Liver (tissue), 9 donors: ENCODE data around the gene RBKS. TPM values are rescaled to one million over a fixed set of nuclear protein-coding genes. Genes with fewer than 3 reads are reported as not detected.

Experiments used
- DNase-seq: peaks from one replicate; pipeline ENCODE4 v3.0.0-alpha.2; 2017; ENCODE audit warnings: low spot score
- H3K27ac ChIP-seq, 2 donors: one replicate each; pipeline ENCODE4 v1.7.0; 2013; ENCODE audit warnings: inconsistent platforms in 2 of 2, low read length in 2 of 2, control low read depth in 1 of 2, low read depth in 1 of 2, mild to moderate bottlenecking in 1 of 2
- H3K27me3 ChIP-seq, 4 donors: one replicate each; pipeline versions ENCODE4 v1.6.1 to v1.7.0; 2013; ENCODE audit warnings: low read length in 3 of 4, inconsistent platforms in 1 of 4, mild to moderate bottlenecking in 1 of 4, moderate library complexity in 1 of 4; ENCODE audit not compliant: control insufficient read depth in 4 of 4, insufficient read depth in 4 of 4
- H3K36me3 ChIP-seq, 4 donors: one replicate each; pipeline versions ENCODE4 v1.6.1 to v1.7.0; 2013; ENCODE audit warnings: low read length in 3 of 4, mild to moderate bottlenecking in 3 of 4, low read depth in 1 of 4, moderate library complexity in 1 of 4; ENCODE audit not compliant: control insufficient read depth in 4 of 4, insufficient read depth in 3 of 4
- H3K4me1 ChIP-seq, 4 donors: one replicate each; pipeline versions ENCODE4 v1.6.1 to v1.7.0; 2013; ENCODE audit warnings: low read length in 3 of 4, mild to moderate bottlenecking in 3 of 4, moderate library complexity in 1 of 4; ENCODE audit not compliant: control insufficient read depth in 4 of 4, insufficient read depth in 4 of 4
- H3K4me3 ChIP-seq, 3 donors: one replicate each; pipeline versions ENCODE4 v1.6.1 to v1.7.0; 2013; ENCODE audit warnings: low read length in 3 of 3, control low read depth in 1 of 3, low read depth in 1 of 3, mild to moderate bottlenecking in 1 of 3
- H3K9ac ChIP-seq, 2 donors: one replicate each; pipeline ENCODE4 v1.7.0; 2013; ENCODE audit warnings: low read length in 2 of 2, mild to moderate bottlenecking in 2 of 2, moderate library complexity in 2 of 2, control low read depth in 1 of 2, low read depth in 1 of 2
- H3K9me3 ChIP-seq, 4 donors: one replicate each; pipeline versions ENCODE4 v1.6.1 to v1.7.0; 2013; ENCODE audit warnings: low read length in 3 of 4; ENCODE audit not compliant: control insufficient read depth in 4 of 4
- ATF3 ChIP-seq: IDR thresholded peaks from 2 replicates; pipeline ENCODE4 v1.6.1; 2016; ENCODE audit warnings: antibody characterized with exemption
- EGR1 ChIP-seq, 2 donors: IDR thresholded peaks; 2 replicates each; pipeline ENCODE4 v1.6.1; 2016 to 2018; ENCODE audit warnings: antibody characterized with exemption in 2 of 2, low read depth in 2 of 2
- FOXA1 ChIP-seq: IDR thresholded peaks from 2 replicates; pipeline ENCODE4 v1.6.1; 2016; ENCODE audit warnings: antibody characterized with exemption
- FOXA2 ChIP-seq: IDR thresholded peaks from 2 replicates; pipeline ENCODE4 v1.6.1; 2016; ENCODE audit warnings: antibody characterized with exemption
- GABPA ChIP-seq, 2 donors: IDR thresholded peaks in 1 of 2; conservative IDR thresholded peaks in 1 of 2; 2 replicates each; pipeline ENCODE4 v1.6.1; 2016; ENCODE audit warnings: antibody characterized with exemption in 2 of 2, mild to moderate bottlenecking in 1 of 2, moderate library complexity in 1 of 2
- HNF4A ChIP-seq, 2 donors: conservative IDR thresholded peaks; 2 replicates each; pipeline ENCODE4 v1.6.1; 2016; ENCODE audit warnings: antibody characterized with exemption in 2 of 2, mild to moderate bottlenecking in 2 of 2
- HNF4G ChIP-seq: IDR thresholded peaks from 2 replicates; pipeline ENCODE4 v1.6.1; 2016; ENCODE audit warnings: antibody characterized with exemption
- JUND ChIP-seq, 2 donors: IDR thresholded peaks; 2 replicates each; pipeline ENCODE4 v1.6.1; 2016; ENCODE audit warnings: antibody characterized with exemption in 2 of 2
- NR2F2 ChIP-seq: IDR thresholded peaks from 2 replicates; pipeline ENCODE4 v1.6.1; 2016; ENCODE audit warnings: antibody characterized with exemption
- RAD21 ChIP-seq, 2 donors: IDR thresholded peaks; 2 replicates each; pipeline ENCODE4 v1.6.1; 2016; ENCODE audit warnings: antibody characterized with exemption in 2 of 2, mild to moderate bottlenecking in 2 of 2
- RXRA ChIP-seq, 2 donors: IDR thresholded peaks; 2 replicates each; pipeline ENCODE4 v1.6.1; 2017 to 2018; ENCODE audit warnings: antibody characterized with exemption in 2 of 2, mild to moderate bottlenecking in 1 of 2
- SP1 ChIP-seq: IDR thresholded peaks from 2 replicates; pipeline ENCODE4 v1.6.1; 2018; ENCODE audit warnings: antibody characterized with exemption, mild to moderate bottlenecking
- TAF1 ChIP-seq: conservative IDR thresholded peaks from 2 replicates; pipeline ENCODE4 v1.6.1; 2016; ENCODE audit warnings: antibody characterized with exemption, mild to moderate bottlenecking
- YY1 ChIP-seq: IDR thresholded peaks from 2 replicates; pipeline ENCODE4 v1.6.1; 2016; ENCODE audit warnings: antibody characterized with exemption, mild to moderate bottlenecking
- WGBS: extraction: QIAGEN DNeasy Blood & Tissue Kit; methylation state at CpG from one replicate; pipeline ENCODE4 v1.1.7; 2013; 5-methylcytosine and 5-hydroxymethylcytosine counted together
- polyA plus RNA-seq, 2 donors: library from polyadenylated mRNA; stranded (reverse) in 1 of 2; unstranded in 1 of 2; fragments of 200-250 nt in 1 of 2; fragments of >200 nt in 1 of 2; fragmentation: Nextera tagmentation in 1 of 2; extraction: Ambion mirVana in 1 of 2; gene quantifications; one replicate each; pipeline versions ENCODE4 v1.2.1 to v1.2.3, GENCODE V29; 2013 to 2015
- total RNA-seq, 2 donors: library from RNA; depleted of rRNA; stranded (reverse); fragments of >200 nt; gene quantifications; one replicate each; pipeline ENCODE4 v1.2.3, GENCODE V29; 2014
- TF ChIP-seq, protein P1 (sequence below): IDR thresholded peaks from 2 replicates; pipeline ENCODE4 v1.6.1; 2016; ENCODE audit warnings: antibody characterized with exemption
- TF ChIP-seq, protein P2 (sequence below): IDR thresholded peaks from 2 replicates; pipeline ENCODE4 v1.6.1; 2016; ENCODE audit warnings: antibody characterized with exemption
- TF ChIP-seq, protein P3 (sequence below): fragments of 150-350 bp; IDR thresholded peaks from 2 replicates; pipeline ENCODE4 v1.5.1; 2017; ENCODE audit warnings: improper control_type of control experiment, low read depth, low read length; ENCODE audit not compliant: missing input control
- TF ChIP-seq, protein P4 (sequence below): IDR thresholded peaks from 2 replicates; pipeline ENCODE4 v1.6.1; 2016; ENCODE audit warnings: antibody characterized with exemption, mild to moderate bottlenecking
- donor health status: healthy.
- donor health status: healthy.
- donor health status: healthy.
- donor health status: healthy.
- donor health status: healthy.

RBKS gene
- total and polyA plus RNA-seq, 4 donors, result 6.3 to 18.8 (median 15.2) TPM

GRCh38 chr2:27735263-27735904 is 154.8 kb downstream of the RBKS start:
- DNase-seq, result peak; percentile 58
- H3K4me3 ChIP-seq, result peak overlapping the region in 2 of 3 donors; percentile 50 to 52
- peak overlapping the region; percentile 48 to 79 for H3K9ac ChIP-seq
- H3K9me3 ChIP-seq, result no peaks in the 10 kb centered on the region
- peaks cover 13 to 27% (median 24%) of the 10 kb centered on the region in 4 donors for H3K4me1 ChIP-seq
- TF ChIP-seq, protein P1, sequence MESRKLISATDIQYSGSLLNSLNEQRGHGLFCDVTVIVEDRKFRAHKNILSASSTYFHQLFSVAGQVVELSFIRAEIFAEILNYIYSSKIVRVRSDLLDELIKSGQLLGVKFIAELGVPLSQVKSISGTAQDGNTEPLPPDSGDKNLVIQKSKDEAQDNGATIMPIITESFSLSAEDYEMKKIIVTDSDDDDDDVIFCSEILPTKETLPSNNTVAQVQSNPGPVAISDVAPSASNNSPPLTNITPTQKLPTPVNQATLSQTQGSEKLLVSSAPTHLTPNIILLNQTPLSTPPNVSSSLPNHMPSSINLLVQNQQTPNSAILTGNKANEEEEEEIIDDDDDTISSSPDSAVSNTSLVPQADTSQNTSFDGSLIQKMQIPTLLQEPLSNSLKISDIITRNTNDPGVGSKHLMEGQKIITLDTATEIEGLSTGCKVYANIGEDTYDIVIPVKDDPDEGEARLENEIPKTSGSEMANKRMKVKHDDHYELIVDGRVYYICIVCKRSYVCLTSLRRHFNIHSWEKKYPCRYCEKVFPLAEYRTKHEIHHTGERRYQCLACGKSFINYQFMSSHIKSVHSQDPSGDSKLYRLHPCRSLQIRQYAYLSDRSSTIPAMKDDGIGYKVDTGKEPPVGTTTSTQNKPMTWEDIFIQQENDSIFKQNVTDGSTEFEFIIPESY, result no peak
- TF ChIP-seq FOXA2 (no peak), NR2F2 (no peak), FOXA1 (no peak), HNF4G (no peak), ATF3 (no peak), EGR1 (IDR thresholded peaks at IDR 0.05; ENCODE audit: low read depth in 2 of 2) (peak; percentile 84 to 90), RAD21 (IDR thresholded peaks at IDR 0.05) (peak in 1 of 2 donors; percentile 27), HNF4A (conservative IDR thresholded peaks at IDR 0.05) (no peak), JUND (IDR thresholded peaks at IDR 0.05) (no peak), YY1 (peak; percentile 54), GABPA (IDR thresholded peaks at IDR 0.05 in 1 of 2, conservative IDR thresholded peaks at IDR 0.05 in 1 of 2) (peak in 1 of 2 donors; percentile 74), SP1 (peak; percentile 68), RXRA (IDR thresholded peaks at IDR 0.05) (peak; percentile 27 to 61), TAF1 (no peak)
- TF ChIP-seq, protein P2, sequence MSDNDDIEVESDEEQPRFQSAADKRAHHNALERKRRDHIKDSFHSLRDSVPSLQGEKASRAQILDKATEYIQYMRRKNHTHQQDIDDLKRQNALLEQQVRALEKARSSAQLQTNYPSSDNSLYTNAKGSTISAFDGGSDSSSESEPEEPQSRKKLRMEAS, result no peak
- TF ChIP-seq, protein P3, sequence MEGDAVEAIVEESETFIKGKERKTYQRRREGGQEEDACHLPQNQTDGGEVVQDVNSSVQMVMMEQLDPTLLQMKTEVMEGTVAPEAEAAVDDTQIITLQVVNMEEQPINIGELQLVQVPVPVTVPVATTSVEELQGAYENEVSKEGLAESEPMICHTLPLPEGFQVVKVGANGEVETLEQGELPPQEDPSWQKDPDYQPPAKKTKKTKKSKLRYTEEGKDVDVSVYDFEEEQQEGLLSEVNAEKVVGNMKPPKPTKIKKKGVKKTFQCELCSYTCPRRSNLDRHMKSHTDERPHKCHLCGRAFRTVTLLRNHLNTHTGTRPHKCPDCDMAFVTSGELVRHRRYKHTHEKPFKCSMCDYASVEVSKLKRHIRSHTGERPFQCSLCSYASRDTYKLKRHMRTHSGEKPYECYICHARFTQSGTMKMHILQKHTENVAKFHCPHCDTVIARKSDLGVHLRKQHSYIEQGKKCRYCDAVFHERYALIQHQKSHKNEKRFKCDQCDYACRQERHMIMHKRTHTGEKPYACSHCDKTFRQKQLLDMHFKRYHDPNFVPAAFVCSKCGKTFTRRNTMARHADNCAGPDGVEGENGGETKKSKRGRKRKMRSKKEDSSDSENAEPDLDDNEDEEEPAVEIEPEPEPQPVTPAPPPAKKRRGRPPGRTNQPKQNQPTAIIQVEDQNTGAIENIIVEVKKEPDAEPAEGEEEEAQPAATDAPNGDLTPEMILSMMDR, result no peak
- TF ChIP-seq, protein P4, sequence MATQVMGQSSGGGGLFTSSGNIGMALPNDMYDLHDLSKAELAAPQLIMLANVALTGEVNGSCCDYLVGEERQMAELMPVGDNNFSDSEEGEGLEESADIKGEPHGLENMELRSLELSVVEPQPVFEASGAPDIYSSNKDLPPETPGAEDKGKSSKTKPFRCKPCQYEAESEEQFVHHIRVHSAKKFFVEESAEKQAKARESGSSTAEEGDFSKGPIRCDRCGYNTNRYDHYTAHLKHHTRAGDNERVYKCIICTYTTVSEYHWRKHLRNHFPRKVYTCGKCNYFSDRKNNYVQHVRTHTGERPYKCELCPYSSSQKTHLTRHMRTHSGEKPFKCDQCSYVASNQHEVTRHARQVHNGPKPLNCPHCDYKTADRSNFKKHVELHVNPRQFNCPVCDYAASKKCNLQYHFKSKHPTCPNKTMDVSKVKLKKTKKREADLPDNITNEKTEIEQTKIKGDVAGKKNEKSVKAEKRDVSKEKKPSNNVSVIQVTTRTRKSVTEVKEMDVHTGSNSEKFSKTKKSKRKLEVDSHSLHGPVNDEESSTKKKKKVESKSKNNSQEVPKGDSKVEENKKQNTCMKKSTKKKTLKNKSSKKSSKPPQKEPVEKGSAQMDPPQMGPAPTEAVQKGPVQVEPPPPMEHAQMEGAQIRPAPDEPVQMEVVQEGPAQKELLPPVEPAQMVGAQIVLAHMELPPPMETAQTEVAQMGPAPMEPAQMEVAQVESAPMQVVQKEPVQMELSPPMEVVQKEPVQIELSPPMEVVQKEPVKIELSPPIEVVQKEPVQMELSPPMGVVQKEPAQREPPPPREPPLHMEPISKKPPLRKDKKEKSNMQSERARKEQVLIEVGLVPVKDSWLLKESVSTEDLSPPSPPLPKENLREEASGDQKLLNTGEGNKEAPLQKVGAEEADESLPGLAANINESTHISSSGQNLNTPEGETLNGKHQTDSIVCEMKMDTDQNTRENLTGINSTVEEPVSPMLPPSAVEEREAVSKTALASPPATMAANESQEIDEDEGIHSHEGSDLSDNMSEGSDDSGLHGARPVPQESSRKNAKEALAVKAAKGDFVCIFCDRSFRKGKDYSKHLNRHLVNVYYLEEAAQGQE, result peak; percentile 82
- WGBS, result 8% methylated on average over 51 of the region's 51 CpGs
- no peaks in the 10 kb centered on the region for H3K27me3 ChIP-seq
- H3K36me3 ChIP-seq, result no peaks in the 10 kb centered on the region
- peak overlapping the region; percentile 92 to 100 for H3K27ac ChIP-seq
